Spleen (tissue), 11 donors: Measurements from ENCODE around the gene DTWD2. TPM values are rescaled to one million over a fixed set of nuclear protein-coding genes. Genes with fewer than 3 reads are reported as not detected.

ENCODE experiments used
- DNase-seq: peaks from one replicate; pipeline ENCODE4 v3.0.0-alpha.2; 2020
- H3K27ac ChIP-seq, 8 donors: fragments of 200-600 bp; sonication (generic) in 7 of 8; 1 replicate in 4 of 8; 2 replicates in 4 of 8; pipeline versions ENCODE4 v1.5.0 to v1.8.0; 2016 to 2021; ENCODE audit warnings: inconsistent platforms in 4 of 8, mild to moderate bottlenecking in 4 of 8, moderate library complexity in 1 of 8
- H3K27me3 ChIP-seq, 7 donors: fragments of 200-600 bp; sonication (generic) in 6 of 7; replicated peaks in 1 of 7; 1 replicate in 4 of 7; 2 replicates in 3 of 7; pipeline versions ENCODE4 v1.5.0 to v1.8.0; 2016 to 2021; ENCODE audit warnings: inconsistent platforms in 3 of 7, mild to moderate bottlenecking in 1 of 7
- H3K36me3 ChIP-seq, 6 donors: fragments of 200-600 bp; sonication (generic) in 5 of 6; 1 replicate in 4 of 6; 2 replicates in 2 of 6; pipeline versions ENCODE4 v1.5.0 to v1.8.0; 2016 to 2021; ENCODE audit warnings: inconsistent platforms in 2 of 6
- H3K4me1 ChIP-seq, 6 donors: fragments of 200-600 bp; sonication (generic) in 5 of 6; 1 replicate in 3 of 6; 2 replicates in 3 of 6; pipeline versions ENCODE4 v1.5.0 to v1.8.0; 2016 to 2021; ENCODE audit warnings: inconsistent platforms in 3 of 6
- H3K4me3 ChIP-seq, 8 donors: fragments of 200-600 bp; sonication (generic) in 7 of 8; 1 replicate in 4 of 8; 2 replicates in 4 of 8; pipeline versions ENCODE4 v1.5.0 to v1.8.0; 2016 to 2021; ENCODE audit warnings: inconsistent platforms in 4 of 8, mild to moderate bottlenecking in 4 of 8, moderate library complexity in 2 of 8
- H3K9me3 ChIP-seq, 8 donors: fragments of 200-600 bp; sonication (generic) in 7 of 8; 1 replicate in 4 of 8; 2 replicates in 4 of 8; pipeline versions ENCODE4 v1.5.0 to v1.8.0; 2016 to 2021; ENCODE audit warnings: inconsistent platforms in 4 of 8
- POLR2A ChIP-seq, 3 donors: fragments of 450-650 bp; IDR thresholded peaks; one replicate each; pipeline ENCODE4 v1.5.1; 2017; ENCODE audit warnings: antibody characterized with exemption in 3 of 3, mild to moderate bottlenecking in 1 of 3
- POLR2AphosphoS5 ChIP-seq, 3 donors: sonication (generic); formaldehyde crosslinking; IDR thresholded peaks; one replicate each; pipeline ENCODE4 v1.5.1; 2017; ENCODE audit warnings: antibody characterized with exemption in 3 of 3
- WGBS, 5 donors: extraction: QIAGEN DNeasy Blood & Tissue Kit in 3 of 5; methylation state at CpG; one replicate each; pipeline versions ENCODE4 v1.1.5 to v1.1.7; 2013 to 2018; 5-methylcytosine and 5-hydroxymethylcytosine counted together
- intact Hi-C: fragments of 100-400 bp; cut with DNase I; formaldehyde crosslinking; loops from one replicate; pipeline ENCODE4 v1.15.0; 2023; ENCODE audit warnings: low total_unique reads
- polyA plus RNA-seq, 3 donors: library from polyadenylated mRNA; stranded (reverse); fragments of 200-250 nt; gene quantifications; one replicate each; pipeline ENCODE4 v1.2.1, GENCODE V29; 2013
- total RNA-seq, 7 donors: library from RNA; depleted of rRNA in 3 of 7; stranded (reverse); fragments of >200 nt in 3 of 7; fragmentation: NEBNext Ultra II Directional in 4 of 7; extraction: Animal tissue kit (Norgen Biotek cat#: 25700) in 4 of 7; gene quantifications; one replicate each; pipeline versions ENCODE4 v1.1.0 to v1.2.1, GENCODE V29; 2016 to 2021
- TF ChIP-seq, protein P1 (sequence below), 11 experiments: fragments of 200-600 bp in 7 of 11; fragments of 450-650 bp in 4 of 11; sonication (generic) in 4 of 11; IDR thresholded peaks in 8 of 11; conservative IDR thresholded peaks in 3 of 11; 1 replicate in 7 of 11; 2 replicates in 4 of 11; pipeline versions ENCODE4 v1.4.0 to v1.8.0; 2016 to 2021; ENCODE audit warnings: antibody characterized with exemption in 11 of 11, inconsistent platforms in 4 of 11, mild to moderate bottlenecking in 1 of 11
- donor health status: healthy with polysubstance abuse.
- donor health status: DM: no; HTN: no; CAD: no; lungs with moderate emphysema.
- donor health status: DM: no; HTN: no; CAD: no.
- donor health status: Bipolar disorder and iron deficiency.
- donor health status: healthy.
- donor health status: DM: no; HTN: no; CAD: no.
- donor health status: DM: yes; HTN: yes; CAD: no.

The DTWD2 gene
- total and polyA plus RNA-seq, 10 donors, result 1.2 to 25.5 (median 8.6) TPM

DNA sequence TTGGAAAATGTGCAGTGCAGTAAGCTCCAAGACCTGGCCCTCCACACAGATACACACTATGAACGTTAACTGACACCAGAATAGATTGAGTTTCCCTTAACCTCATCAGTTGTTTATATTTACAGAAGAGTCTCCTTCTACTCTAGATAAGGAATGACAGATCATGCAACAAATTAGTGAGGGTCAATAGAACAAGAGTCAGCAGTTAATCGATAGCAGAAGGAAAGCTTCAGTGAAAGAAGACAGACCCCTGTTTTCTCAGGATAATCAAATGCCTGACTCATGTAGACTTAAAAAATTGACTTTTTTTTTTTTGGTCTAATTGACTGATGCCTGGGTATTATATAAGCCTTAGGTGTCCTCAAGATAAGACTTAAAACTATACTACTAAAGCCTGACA, 179.9 kb downstream of the DTWD2 start:
- no peaks in the 10 kb centered on the region for H3K27me3 ChIP-seq
- no peak overlapping the region for H3K27ac ChIP-seq
- no peaks in the 10 kb centered on the region for H3K36me3 ChIP-seq
- TF ChIP-seq POLR2A (IDR thresholded peaks at IDR 0.05) (no peak), POLR2AphosphoS5 (IDR thresholded peaks at IDR 0.05) (no peak)
- TF ChIP-seq, protein P1, sequence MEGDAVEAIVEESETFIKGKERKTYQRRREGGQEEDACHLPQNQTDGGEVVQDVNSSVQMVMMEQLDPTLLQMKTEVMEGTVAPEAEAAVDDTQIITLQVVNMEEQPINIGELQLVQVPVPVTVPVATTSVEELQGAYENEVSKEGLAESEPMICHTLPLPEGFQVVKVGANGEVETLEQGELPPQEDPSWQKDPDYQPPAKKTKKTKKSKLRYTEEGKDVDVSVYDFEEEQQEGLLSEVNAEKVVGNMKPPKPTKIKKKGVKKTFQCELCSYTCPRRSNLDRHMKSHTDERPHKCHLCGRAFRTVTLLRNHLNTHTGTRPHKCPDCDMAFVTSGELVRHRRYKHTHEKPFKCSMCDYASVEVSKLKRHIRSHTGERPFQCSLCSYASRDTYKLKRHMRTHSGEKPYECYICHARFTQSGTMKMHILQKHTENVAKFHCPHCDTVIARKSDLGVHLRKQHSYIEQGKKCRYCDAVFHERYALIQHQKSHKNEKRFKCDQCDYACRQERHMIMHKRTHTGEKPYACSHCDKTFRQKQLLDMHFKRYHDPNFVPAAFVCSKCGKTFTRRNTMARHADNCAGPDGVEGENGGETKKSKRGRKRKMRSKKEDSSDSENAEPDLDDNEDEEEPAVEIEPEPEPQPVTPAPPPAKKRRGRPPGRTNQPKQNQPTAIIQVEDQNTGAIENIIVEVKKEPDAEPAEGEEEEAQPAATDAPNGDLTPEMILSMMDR (IDR thresholded peaks at IDR 0.05 in 8 of 11, conservative IDR thresholded peaks at IDR 0.05 in 3 of 11), result no peak
- H3K4me3 ChIP-seq, result no peak overlapping the region
- intact Hi-C loops, result no loop called here
- no peak for DNase-seq
- peaks cover 0 to 33% (median 22%) of the 10 kb centered on the region in 8 donors for H3K9me3 ChIP-seq
- no peaks in the 10 kb centered on the region for H3K4me1 ChIP-seq
- WGBS, 5 donors, result 51 to 67% (median 62%) methylated on average over 2 of the region's 2 CpGs

DNA sequence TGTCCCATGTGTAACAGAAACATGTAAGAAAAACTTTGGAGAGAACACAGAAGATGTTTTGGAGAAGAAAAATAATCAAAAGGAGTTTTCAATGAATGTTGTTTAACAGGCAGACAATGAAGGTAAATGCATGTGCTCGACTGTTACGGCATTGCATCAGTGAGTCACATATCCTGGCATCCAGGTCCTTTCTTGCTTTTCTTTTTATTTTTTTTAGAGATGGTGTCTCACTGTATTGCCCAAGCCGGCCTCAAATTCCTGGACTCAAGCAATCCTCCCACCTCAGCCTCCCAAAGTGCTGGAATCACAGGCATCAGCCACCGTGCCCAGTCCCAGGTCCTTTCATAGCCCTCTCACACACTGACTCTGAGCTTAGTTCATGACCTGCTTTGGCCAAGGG, 181.8 kb downstream of the DTWD2 start:
- intact Hi-C loops, result no loop called here
- Histone ChIP-seq H3K9me3 (peaks cover 0 to 20% (median 16%) of the 10 kb centered on the region in 8 donors), H3K27ac (no peak overlapping the region), H3K27me3 (no peaks in the 10 kb centered on the region), H3K4me3 (no peak overlapping the region), H3K4me1 (no peaks in the 10 kb centered on the region), H3K36me3 (no peaks in the 10 kb centered on the region)
- WGBS, 5 donors, result 91 to 96% (median 93%) methylated on average over 4 of the region's 4 CpGs
- TF ChIP-seq, protein P1 (IDR thresholded peaks at IDR 0.05 in 8 of 11, conservative IDR thresholded peaks at IDR 0.05 in 3 of 11), result no peak
- TF ChIP-seq POLR2AphosphoS5 (IDR thresholded peaks at IDR 0.05), result no peak
- TF ChIP-seq POLR2A (IDR thresholded peaks at IDR 0.05), result no peak
- no peak for DNase-seq

DNA sequence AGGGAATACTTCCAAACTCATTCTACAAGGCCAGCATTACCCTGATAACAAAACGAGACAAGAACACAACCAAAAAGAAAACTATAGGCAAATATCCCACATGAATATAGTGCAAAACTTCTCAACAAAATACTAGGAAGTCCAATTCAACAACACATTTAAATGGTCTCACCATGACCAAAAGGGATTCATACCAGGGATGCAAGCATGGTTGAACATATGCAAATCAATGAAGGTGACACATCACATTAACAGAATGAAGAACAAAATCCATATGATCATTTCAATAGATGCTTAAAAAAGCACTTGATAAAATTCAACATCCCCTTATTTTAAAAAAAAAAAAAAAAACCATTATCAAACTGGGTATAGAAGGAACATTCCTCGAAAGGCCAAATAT, 186.0 kb downstream of the DTWD2 start:
- no peaks in the 10 kb centered on the region for H3K9me3 ChIP-seq
- TF ChIP-seq POLR2AphosphoS5 (IDR thresholded peaks at IDR 0.05) (no peak), POLR2A (IDR thresholded peaks at IDR 0.05) (no peak)
- TF ChIP-seq, protein P1 (IDR thresholded peaks at IDR 0.05 in 8 of 11, conservative IDR thresholded peaks at IDR 0.05 in 3 of 11), result no peak
- DNase-seq, result no peak
- 70 to 84% (median 82%) methylated on average over 2 of the region's 2 CpGs for WGBS, 5 donors
- intact Hi-C loops, result no loop called here
- no peaks in the 10 kb centered on the region for H3K36me3 ChIP-seq
- no peaks in the 10 kb centered on the region for H3K4me1 ChIP-seq
- no peak overlapping the region for H3K4me3 ChIP-seq
- H3K27ac ChIP-seq, result no peak overlapping the region
- H3K27me3 ChIP-seq, result no peaks in the 10 kb centered on the region

DNA sequence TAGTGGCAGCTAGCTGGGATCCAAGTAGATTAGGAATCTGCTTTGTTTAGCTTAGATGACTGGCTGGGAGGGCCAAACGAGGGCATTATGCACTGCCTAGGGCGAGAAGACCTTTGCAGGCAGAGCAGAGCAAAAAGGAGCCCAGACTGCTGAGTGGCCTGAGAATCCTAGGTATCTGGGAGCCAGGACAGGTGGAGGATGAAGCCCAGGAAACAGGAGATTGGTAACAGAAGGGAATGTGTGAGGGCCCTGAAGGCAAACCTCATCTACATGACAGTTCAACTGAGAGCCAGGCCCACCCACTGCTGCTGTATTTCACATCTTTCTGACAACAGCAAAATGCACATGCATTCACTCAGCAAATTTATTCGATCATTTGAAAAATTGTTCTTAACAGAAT, 192.3 kb downstream of the DTWD2 start:
- peaks cover 0 to 8% (median 5%) of the 10 kb centered on the region in 6 donors for H3K4me1 ChIP-seq
- H3K36me3 ChIP-seq, result no peaks in the 10 kb centered on the region
- intact Hi-C loops, result no loop called here
- H3K27me3 ChIP-seq, result no peaks in the 10 kb centered on the region
- no peak overlapping the region for H3K27ac ChIP-seq
- no peak for DNase-seq
- WGBS, 5 donors, result 83 to 92% (median 86%) methylated on average over 3 of the region's 3 CpGs
- H3K4me3 ChIP-seq, result no peak overlapping the region
- TF ChIP-seq POLR2AphosphoS5 (IDR thresholded peaks at IDR 0.05), result no peak
- TF ChIP-seq POLR2A (IDR thresholded peaks at IDR 0.05), result no peak
- TF ChIP-seq, protein P1 (IDR thresholded peaks at IDR 0.05 in 8 of 11, conservative IDR thresholded peaks at IDR 0.05 in 3 of 11), result no peak
- H3K9me3 ChIP-seq, result no peaks in the 10 kb centered on the region
